Heart left ventricle (tissue), 16 donors: Measurements from ENCODE around the gene TTR. TPM values are rescaled to one million over a fixed set of nuclear protein-coding genes. Genes with fewer than 3 reads are reported as not detected.

Experiments used
- ATAC-seq, 4 donors: fragments of 200-7000 bp; cut with Tn5 transposase; one replicate each; pipeline ENCODE4 v1.9.1; 2020 to 2022; ENCODE audit warnings: moderate library complexity in 4 of 4, mild to moderate bottlenecking in 3 of 4, moderate number of reproducible peaks in 1 of 4
- DNase-seq, 5 donors: peaks; one replicate each; pipeline ENCODE4 v3.0.0-alpha.2; 2020
- H3K27ac ChIP-seq, 12 donors: fragments of 200-600 bp; sonication (generic) in 4 of 12; one replicate each; pipeline versions ENCODE4 v1.5.0 to v1.8.0; 2016 to 2022; ENCODE audit warnings: mild to moderate bottlenecking in 2 of 12
- H3K27me3 ChIP-seq, 9 donors: fragments of 200-600 bp; sonication (generic) in 2 of 9; one replicate each; pipeline versions ENCODE4 v1.5.1 to v1.8.0; 2016 to 2022; ENCODE audit warnings: mild to moderate bottlenecking in 3 of 9
- H3K36me3 ChIP-seq, 9 donors: fragments of 200-600 bp; sonication (generic) in 2 of 9; one replicate each; pipeline versions ENCODE4 v1.5.0 to v1.8.0; 2018 to 2022; ENCODE audit warnings: mild to moderate bottlenecking in 2 of 9
- H3K4me1 ChIP-seq, 12 donors: fragments of 200-600 bp; sonication (generic) in 4 of 12; one replicate each; pipeline versions ENCODE4 v1.5.0 to v1.8.0; 2016 to 2022; ENCODE audit warnings: mild to moderate bottlenecking in 3 of 12
- H3K4me3 ChIP-seq, 12 donors: fragments of 200-600 bp; sonication (generic) in 4 of 12; one replicate each; pipeline versions ENCODE4 v1.5.0 to v1.8.0; 2017 to 2022; ENCODE audit warnings: mild to moderate bottlenecking in 9 of 12, moderate library complexity in 4 of 12
- H3K9me3 ChIP-seq, 12 donors: fragments of 200-600 bp; sonication (generic) in 4 of 12; one replicate each; pipeline versions ENCODE4 v1.5.0 to v1.8.0; 2016 to 2022; ENCODE audit warnings: mild to moderate bottlenecking in 1 of 12
- POLR2A ChIP-seq, 2 donors: fragments of 450-650 bp; IDR thresholded peaks; one replicate each; pipeline ENCODE4 v1.6.1; 2017; ENCODE audit warnings: antibody characterized with exemption in 2 of 2, mild to moderate bottlenecking in 2 of 2, moderate library complexity in 2 of 2
- WGBS, 4 donors: extraction: QIAGEN DNeasy Blood & Tissue Kit in 2 of 4; methylation state at CpG; one replicate each; pipeline versions ENCODE4 v1.1.5 to v1.1.7; 2013 to 2018; 5-methylcytosine and 5-hydroxymethylcytosine counted together
- intact Hi-C, 10 donors: fragments of 100-400 bp; cut with DNase I; formaldehyde crosslinking; loops; one replicate each; pipeline versions ENCODE4 v1.11.1 to v1.14.2; 2022
- polyA plus RNA-seq, 2 donors: library from polyadenylated mRNA; stranded (reverse); fragments of 200-250 nt; gene quantifications; one replicate each; pipeline ENCODE4 v1.2.3, GENCODE V29; 2013
- total RNA-seq, 9 donors: library from RNA; depleted of rRNA in 2 of 9; stranded (reverse); fragments of >200 nt in 2 of 9; fragmentation: NEBNext Ultra II Directional in 3 of 9; extraction: Animal tissue kit (Norgen Biotek cat#: 25700) in 3 of 9; gene quantifications; one replicate each; pipeline versions ENCODE4 v1.1.0 to v1.2.4, GENCODE V29; 2016 to 2023
- TF ChIP-seq, protein P1 (sequence below), 12 donors: fragments of 200-600 bp; sonication (generic) in 4 of 12; IDR thresholded peaks; one replicate each; pipeline versions ENCODE4 v1.5.0 to v1.8.0; 2018 to 2022; ENCODE audit warnings: antibody characterized with exemption in 12 of 12, mild to moderate bottlenecking in 5 of 12
- donor health status: ischemic (EF 13 %, LVEDD 7.1; RV severe dilation, severe dysfunction).
- donor health status: healthy with polysubstance abuse.
- donor health status: DM: no; HTN: yes; CAD: no.
- donor health status: DM: no; HTN: no; CAD: no.
- donor health status: ischemic (EF 25% LVEDD 6.9; RV normal size, moderate dysfunction).
- donor health status: ischemic (EF 25% LVEDD 5.7; RV mildly dilated, moderate dysfunction).
- donor health status: healthy.
- donor health status: DM: yes; HTN: yes; CAD: no.
- donor health status: ischemic (EF 35%, LVEDD 5.7; RV mildly dilated, moderate dysfunction).
- donor health status: nonischemic (EF 11% LVEDD 7.7; RV severe dilation, severe dysfunction).
- donor health status: DM: yes; HTN: yes; CAD: no.
- donor health status: PGD.
- donor health status: ischemic (EF 29% LVEDD 5.4; RV normal size, mild dysfunction).
- donor health status: nonischemic (EF 23%, LVEDD 6.1; RV moderate dilation, normal function).

TTR gene
- total and polyA plus RNA-seq, 11 donors, result 0.19 TPM; not detected in 10

DNA sequence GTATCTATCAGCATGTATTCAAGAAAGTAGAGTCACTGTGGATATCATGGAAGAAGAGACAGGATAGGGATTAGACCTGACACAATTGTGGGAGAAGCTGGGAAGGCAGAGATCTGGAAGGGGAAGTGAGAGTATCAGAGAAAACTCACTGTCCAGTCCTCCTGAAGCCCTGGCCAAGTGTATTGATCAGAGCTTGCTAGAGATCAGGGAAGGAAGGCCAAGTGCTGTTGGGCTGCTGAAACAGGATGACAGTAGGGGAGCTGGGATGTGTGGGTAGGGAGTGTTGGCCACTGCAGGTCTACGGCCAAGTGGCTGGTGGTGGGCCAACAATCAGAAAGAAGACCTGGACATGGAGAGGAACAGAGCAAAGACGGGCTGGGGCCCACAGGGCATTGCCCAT is 26.3 kb upstream of the TTR start:
- no peak overlapping the region for H3K4me3 ChIP-seq
- no peak for ATAC-seq
- DNase-seq, result no peak
- no peaks in the 10 kb centered on the region for H3K36me3 ChIP-seq
- no peaks in the 10 kb centered on the region for H3K9me3 ChIP-seq
- 81 to 85% (median 81%) methylated on average over 2 of the region's 2 CpGs for WGBS, 4 donors
- intact Hi-C loops, result loop anchor here in 1 of 10 donors (10.0 kb wide), 1 partner anchor 409 kb away; no protein-coding TSS in a partner anchor
- peaks cover 0 to 6% (median 0%) of the 10 kb centered on the region in 9 donors for H3K27me3 ChIP-seq
- TF ChIP-seq POLR2A (IDR thresholded peaks at IDR 0.05), result no peak
- TF ChIP-seq, protein P1, sequence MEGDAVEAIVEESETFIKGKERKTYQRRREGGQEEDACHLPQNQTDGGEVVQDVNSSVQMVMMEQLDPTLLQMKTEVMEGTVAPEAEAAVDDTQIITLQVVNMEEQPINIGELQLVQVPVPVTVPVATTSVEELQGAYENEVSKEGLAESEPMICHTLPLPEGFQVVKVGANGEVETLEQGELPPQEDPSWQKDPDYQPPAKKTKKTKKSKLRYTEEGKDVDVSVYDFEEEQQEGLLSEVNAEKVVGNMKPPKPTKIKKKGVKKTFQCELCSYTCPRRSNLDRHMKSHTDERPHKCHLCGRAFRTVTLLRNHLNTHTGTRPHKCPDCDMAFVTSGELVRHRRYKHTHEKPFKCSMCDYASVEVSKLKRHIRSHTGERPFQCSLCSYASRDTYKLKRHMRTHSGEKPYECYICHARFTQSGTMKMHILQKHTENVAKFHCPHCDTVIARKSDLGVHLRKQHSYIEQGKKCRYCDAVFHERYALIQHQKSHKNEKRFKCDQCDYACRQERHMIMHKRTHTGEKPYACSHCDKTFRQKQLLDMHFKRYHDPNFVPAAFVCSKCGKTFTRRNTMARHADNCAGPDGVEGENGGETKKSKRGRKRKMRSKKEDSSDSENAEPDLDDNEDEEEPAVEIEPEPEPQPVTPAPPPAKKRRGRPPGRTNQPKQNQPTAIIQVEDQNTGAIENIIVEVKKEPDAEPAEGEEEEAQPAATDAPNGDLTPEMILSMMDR (IDR thresholded peaks at IDR 0.05), result no peak
- H3K27ac ChIP-seq, result no peak overlapping the region
- peaks cover 0 to 5% (median 0%) of the 10 kb centered on the region in 12 donors for H3K4me1 ChIP-seq

DNA sequence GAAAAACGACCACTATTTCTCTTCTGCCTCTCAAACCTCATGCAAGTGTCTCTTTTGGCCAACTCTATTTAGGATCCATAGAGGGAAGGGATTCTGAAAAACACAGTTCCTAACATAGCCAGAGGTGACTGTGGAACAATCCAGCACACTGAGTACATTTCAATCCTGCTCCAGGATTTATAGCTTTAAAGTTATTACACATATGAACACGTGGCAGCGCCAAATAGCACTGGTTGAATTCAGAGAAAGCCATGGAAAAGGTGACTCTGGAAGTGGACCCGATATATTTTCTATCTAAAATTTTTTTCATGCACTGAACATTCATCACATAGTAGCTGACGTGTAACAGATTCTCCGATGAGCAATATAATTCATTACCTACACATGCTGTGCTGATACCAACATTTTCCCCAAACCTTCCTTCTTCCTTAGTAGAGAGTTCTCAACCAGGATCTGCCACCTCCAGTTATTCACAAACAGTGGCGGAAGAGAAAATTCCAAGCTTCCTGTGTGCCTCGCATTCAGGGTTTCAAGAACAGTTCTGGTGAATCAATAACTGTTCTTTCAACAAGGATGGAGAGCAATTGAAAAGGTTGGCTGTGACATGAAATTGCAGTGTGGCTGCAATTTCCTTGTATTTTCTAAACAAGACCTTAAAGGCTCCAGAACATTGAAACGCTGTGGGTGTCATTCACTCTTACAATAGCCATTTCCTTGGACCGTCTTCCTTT is 25.7 kb upstream of the TTR start:
- Histone ChIP-seq H3K27me3 (peaks cover 0 to 6% (median 0%) of the 10 kb centered on the region in 9 donors), H3K4me3 (no peak overlapping the region), H3K27ac (no peak overlapping the region), H3K4me1 (peaks cover 0 to 5% (median 0%) of the 10 kb centered on the region in 12 donors), H3K36me3 (no peaks in the 10 kb centered on the region), H3K9me3 (no peaks in the 10 kb centered on the region)
- TF ChIP-seq POLR2A (IDR thresholded peaks at IDR 0.05), result no peak
- TF ChIP-seq, protein P1 (IDR thresholded peaks at IDR 0.05), result no peak
- WGBS, 4 donors, result 82 to 88% (median 85%) methylated on average over 10 of the region's 10 CpGs
- DNase-seq, result no peak
- intact Hi-C loops, result loop anchor here in 1 of 10 donors (10.0 kb wide), 1 partner anchor 409 kb away; no protein-coding TSS in a partner anchor
- no peak for ATAC-seq

DNA sequence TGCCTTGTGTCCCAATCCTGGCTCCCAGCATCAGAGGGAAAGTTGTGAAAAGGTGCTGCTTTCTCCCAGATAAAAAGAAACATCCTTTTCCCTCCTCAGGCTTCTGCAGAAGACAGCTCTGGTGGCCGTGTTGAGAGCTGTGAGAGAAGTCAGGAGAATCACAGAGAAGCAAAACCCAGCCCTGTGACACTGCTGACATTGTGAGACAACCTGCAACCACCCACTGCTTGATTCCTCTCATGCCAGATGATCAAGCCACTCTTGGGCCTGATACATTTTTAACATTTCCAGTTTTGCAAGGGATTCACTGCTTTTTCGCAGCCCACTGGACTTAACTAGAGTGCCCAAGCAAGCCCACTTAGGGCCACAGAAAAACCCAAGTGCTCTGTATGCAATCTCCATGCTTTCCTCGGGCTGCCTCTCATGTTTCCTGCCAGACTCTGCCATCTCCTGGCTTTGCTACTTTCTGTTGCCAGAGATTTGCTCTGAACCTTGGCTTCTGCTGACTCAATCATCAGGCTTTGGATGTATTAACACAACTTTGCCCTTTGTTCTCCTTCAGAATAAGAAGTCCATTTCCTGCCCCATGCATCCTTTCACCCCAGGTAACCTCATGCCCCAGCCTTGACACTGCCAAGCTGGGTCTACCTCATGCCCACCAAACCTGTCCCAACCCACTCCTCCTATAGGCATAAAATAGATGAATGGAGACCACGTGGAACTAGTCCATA is 24.9 kb upstream of the TTR start:
- H3K27me3 ChIP-seq, result peaks cover 0 to 6% (median 0%) of the 10 kb centered on the region in 9 donors
- 57 to 65% (median 61%) methylated on average over 4 of the region's 4 CpGs for WGBS, 4 donors
- TF ChIP-seq, protein P1 (IDR thresholded peaks at IDR 0.05), result no peak
- no peak for TF ChIP-seq POLR2A (IDR thresholded peaks at IDR 0.05)
- ATAC-seq (no peak), DNase-seq (no peak)
- peaks cover 0 to 5% (median 0%) of the 10 kb centered on the region in 12 donors for H3K4me1 ChIP-seq
- intact Hi-C loops, result loop anchor here in 1 of 10 donors (10.0 kb wide), 1 partner anchor 408 kb away; no protein-coding TSS in a partner anchor
- no peaks in the 10 kb centered on the region for H3K36me3 ChIP-seq
- H3K4me3 ChIP-seq, result no peak overlapping the region
- H3K27ac ChIP-seq, result no peak overlapping the region
- no peaks in the 10 kb centered on the region for H3K9me3 ChIP-seq

DNA sequence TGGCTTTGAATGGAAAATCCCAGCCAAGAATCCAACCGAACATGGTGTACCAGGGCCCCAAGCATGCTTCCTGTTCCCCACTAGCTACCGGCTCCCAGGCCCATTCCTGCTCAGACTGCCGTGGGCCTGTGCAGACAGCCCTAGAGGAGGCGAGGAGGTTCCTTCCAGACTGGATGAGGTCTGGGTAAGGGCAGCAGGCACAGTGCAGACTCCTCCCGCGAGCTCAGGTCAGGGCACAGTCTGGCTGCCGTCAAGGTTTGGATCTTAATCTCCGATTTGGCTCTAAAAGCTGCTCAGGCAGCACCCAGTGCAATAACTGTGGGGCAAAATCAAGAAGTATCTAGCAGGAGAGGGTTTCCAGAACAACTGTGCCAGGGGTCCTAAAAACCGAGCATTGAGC is 19.3 kb upstream of the TTR start:
- H3K27ac ChIP-seq, result no peak overlapping the region
- H3K4me1 ChIP-seq, result no peaks in the 10 kb centered on the region
- 72 to 85% (median 80%) methylated on average over 9 of the region's 9 CpGs for WGBS, 4 donors
- H3K4me3 ChIP-seq, result no peak overlapping the region
- intact Hi-C loops, result no loop called here
- no peak for ATAC-seq
- no peak for DNase-seq
- no peak for TF ChIP-seq POLR2A (IDR thresholded peaks at IDR 0.05)
- TF ChIP-seq, protein P1 (IDR thresholded peaks at IDR 0.05), result no peak
- no peaks in the 10 kb centered on the region for H3K9me3 ChIP-seq
- no peaks in the 10 kb centered on the region for H3K36me3 ChIP-seq
- H3K27me3 ChIP-seq, result no peaks in the 10 kb centered on the region
